ENCODE results near the gene MAN2B1. TPM values are rescaled to one million over a fixed set of nuclear protein-coding genes. Genes with fewer than 3 reads are reported as not detected.

MAN2B1 gene
- total and polyA plus RNA-seq, 2 of the 8 experiments (the other 6 are each of a cell fraction or from before 2014, with no cell fraction given), result 55.3 to 76.3 TPM

DNA sequence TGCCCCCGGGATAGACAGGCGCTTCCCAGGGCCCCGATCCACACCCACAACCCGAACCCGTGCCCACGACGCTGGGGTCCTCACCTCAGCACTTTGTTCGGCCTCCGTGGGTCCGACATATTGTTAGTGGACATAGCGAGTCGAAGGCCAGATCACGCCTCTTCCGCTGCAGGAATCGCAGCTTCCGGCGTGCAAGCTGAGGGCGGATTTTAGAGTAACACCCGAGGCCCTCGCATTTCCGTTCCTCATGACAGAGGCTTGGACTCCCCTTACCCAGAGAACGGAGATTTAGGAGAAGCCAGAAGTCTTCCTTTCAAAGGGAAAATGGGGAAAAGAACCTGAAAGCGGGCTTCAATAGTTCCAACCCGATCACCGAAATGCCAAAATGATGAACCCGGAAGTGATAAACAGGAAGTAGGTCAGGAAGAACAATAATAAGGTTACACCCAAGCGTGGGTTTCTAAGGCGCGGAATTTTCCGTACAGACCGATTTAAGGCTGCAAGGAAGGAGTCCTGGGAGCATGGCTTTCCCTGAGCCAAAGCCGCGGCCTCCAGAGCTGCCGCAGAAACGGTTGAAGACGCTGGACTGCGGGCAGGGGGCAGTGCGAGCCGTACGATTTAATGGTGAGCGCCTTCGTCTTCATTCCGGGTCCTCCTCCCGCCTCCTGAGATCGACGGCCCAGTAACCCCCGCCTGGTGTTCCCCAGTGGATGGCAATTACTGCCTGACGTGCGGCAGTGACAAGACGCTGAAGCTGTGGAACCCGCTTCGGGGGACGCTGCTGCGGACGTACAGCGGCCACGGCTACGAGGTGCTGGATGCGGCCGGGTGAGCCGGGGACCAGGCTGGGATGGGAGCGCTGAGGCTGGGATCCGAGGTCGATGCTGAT is 3.0 kb upstream of the MAN2B1 start:
- Histone ChIP-seq H3K79me2 (ENCODE audit: control insufficient read depth in 1 of 2, insufficient read depth in 2 of 2, low read length in 2 of 2) (peaks cover 0 to 22% of the 10 kb centered on the region in 2 experiments; a peak in 1 of 4 replicates), H3K4me2 (ENCODE audit: insufficient read depth in 1 of 2, low read depth in 2 of 2, low read length in 2 of 2) (peak overlapping the region; percentile 86 to 95), H3K27ac (ENCODE audit: low read depth, low read length) (peak overlapping the region; percentile 99), H3K4me3 (ENCODE audit: extremely low read depth in 1 of 4, insufficient read depth in 2 of 4, low read depth in 3 of 4, low read length in 4 of 4) (peak overlapping the region; percentile 78 to 95 (median 85)), H3K79me1 (ENCODE audit: low read depth, low read length) (peaks cover 4% of the 10 kb centered on the region; the same call in 1 of the 2 replicates), H2BK12ac (ENCODE audit: low read depth, low read length) (no peak overlapping the region), H2AK5ac (ENCODE audit: low read depth, low read length) (no peak overlapping the region), H3K23ac (ENCODE audit: insufficient read length) (no peak overlapping the region), H4K5ac (ENCODE audit: insufficient read length, low read depth, low read length) (peak overlapping the region; percentile 73), H3K27me3 (replicated peaks in 1 of 4; ENCODE audit: control insufficient read depth in 3 of 4, extremely low read depth in 1 of 4, insufficient read depth in 3 of 4, low read length in 3 of 4) (no peaks in the 10 kb centered on the region; a peak in 1 of 7 replicates), H3K14ac (ENCODE audit: insufficient read length) (no peak overlapping the region), H3K4me1 (replicated peaks in 1 of 4; ENCODE audit: control insufficient read depth in 3 of 4, insufficient read depth in 4 of 4, low read length in 3 of 4) (peaks cover 3 to 22% (median 6%) of the 10 kb centered on the region in 4 experiments), H3K56ac (replicated peaks; ENCODE audit: insufficient read length, low read depth, low read length) (no peak overlapping the region), H3K36me3 (ENCODE audit: control insufficient read depth in 2 of 4, insufficient read depth in 4 of 4, low read length in 3 of 4) (peaks cover 7 to 18% (median 14%) of the 10 kb centered on the region in 4 experiments; a peak in 7 of 8 replicates), H4K8ac (ENCODE audit: extremely low read depth, insufficient read depth, low read length) (peak overlapping the region; percentile 98), H4K20me1 (replicated peaks in 1 of 2; ENCODE audit: control insufficient read depth in 1 of 2, insufficient read depth in 2 of 2, low read length in 2 of 2) (peaks cover 3 to 18% of the 10 kb centered on the region in 2 experiments), H3K4ac (replicated peaks; ENCODE audit: insufficient read length, low read depth, low read length) (no peak overlapping the region), H2BK5ac (ENCODE audit: low read depth, low read length) (peak overlapping the region; percentile 62; the same call in 1 of the 2 replicates), H3K23me2 (ENCODE audit: low read depth, low read length) (peaks cover 24% of the 10 kb centered on the region), H2BK15ac (ENCODE audit: low read length) (no peak overlapping the region), H2BK120ac (replicated peaks; ENCODE audit: low read depth, low read length) (no peak overlapping the region), H3K9me3 (ENCODE audit: insufficient read depth in 2 of 2, low read depth in 1 of 2, low read length in 1 of 2) (no peaks in the 10 kb centered on the region), H3K18ac (ENCODE audit: extremely low read depth, low read length) (no peak overlapping the region; the same call in 1 of the 2 replicates), H2BK20ac (ENCODE audit: low read length) (no peak overlapping the region), H2AFZ (ENCODE audit: low read length) (peak overlapping the region; percentile 98), H4K91ac (replicated peaks; ENCODE audit: insufficient read length, low read length) (peak overlapping the region; percentile 15), H3K9ac (replicated peaks in 1 of 4; ENCODE audit: extremely low read depth in 1 of 4, low read depth in 3 of 4, low read length in 3 of 4) (peak overlapping the region; percentile 81 to 94 (median 86))
- 4% methylated on average over 52 of the region's 64 CpGs; no CpG with 5 or more reads in 1 of the 2 experiments for WGBS, 2 experiments (ENCODE audit: extremely low coverage in 1 of 2, insufficient coverage in 1 of 2, insufficient read length in 1 of 2, insufficient replicate concordance in 2 of 2, low coverage in 1 of 2, low lambda C conversion rate in 2 of 2, missing lambda C conversion rate in 1 of 2)
- FAIRE-seq (no peak), DNase-seq (ENCODE audit: low read depth in 1 of 2, low spot score in 2 of 2) (peak in 1 of 2 experiments; percentile 81)
- POLR2A ChIA-PET (ENCODE audit: partially characterized antibody), result interaction anchor here (0.6 to 5.3 kb wide), 16 partner anchors 8 to 185 kb away, joined by 3 to 23 read pairs (median 4); partner anchors contain the start of genes DHPS, GET3, TNPO2 and TRIR
- CTCF ChIA-PET (ENCODE audit: partially characterized antibody), result interaction anchor here (0.8 to 1.4 kb wide), 5 partner anchors 8 to 123 kb away, joined by 3 to 4 read pairs (median 3); no protein-coding TSS in a partner anchor
- no peak for TF ChIP-seq RAD21 (IDR thresholded peaks at IDR 0.05 in 1 of 2, conservative IDR thresholded peaks at IDR 0.05 in 1 of 2; ENCODE audit: low read depth in 2 of 2, low read length in 2 of 2)
- TF ChIP-seq, protein P1, sequence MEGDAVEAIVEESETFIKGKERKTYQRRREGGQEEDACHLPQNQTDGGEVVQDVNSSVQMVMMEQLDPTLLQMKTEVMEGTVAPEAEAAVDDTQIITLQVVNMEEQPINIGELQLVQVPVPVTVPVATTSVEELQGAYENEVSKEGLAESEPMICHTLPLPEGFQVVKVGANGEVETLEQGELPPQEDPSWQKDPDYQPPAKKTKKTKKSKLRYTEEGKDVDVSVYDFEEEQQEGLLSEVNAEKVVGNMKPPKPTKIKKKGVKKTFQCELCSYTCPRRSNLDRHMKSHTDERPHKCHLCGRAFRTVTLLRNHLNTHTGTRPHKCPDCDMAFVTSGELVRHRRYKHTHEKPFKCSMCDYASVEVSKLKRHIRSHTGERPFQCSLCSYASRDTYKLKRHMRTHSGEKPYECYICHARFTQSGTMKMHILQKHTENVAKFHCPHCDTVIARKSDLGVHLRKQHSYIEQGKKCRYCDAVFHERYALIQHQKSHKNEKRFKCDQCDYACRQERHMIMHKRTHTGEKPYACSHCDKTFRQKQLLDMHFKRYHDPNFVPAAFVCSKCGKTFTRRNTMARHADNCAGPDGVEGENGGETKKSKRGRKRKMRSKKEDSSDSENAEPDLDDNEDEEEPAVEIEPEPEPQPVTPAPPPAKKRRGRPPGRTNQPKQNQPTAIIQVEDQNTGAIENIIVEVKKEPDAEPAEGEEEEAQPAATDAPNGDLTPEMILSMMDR (IDR thresholded peaks at IDR 0.05; ENCODE audit: control extremely low read depth in 1 of 3, insufficient read depth in 1 of 3, low read depth in 1 of 3, low read length in 3 of 3), result no peak
- no peak for TF ChIP-seq EZH2 (IDR thresholded peaks at IDR 0.05; ENCODE audit: low read depth, low read length, severe bottlenecking)
- TF ChIP-seq NRF1 (IDR thresholded peaks at IDR 0.05; ENCODE audit: low read depth, low read length), result no peak
- no peak for TF ChIP-seq CBX8 (IDR thresholded peaks at IDR 0.05; ENCODE audit: borderline replicate concordance, low read depth, low read length)
- 0 out of 2 replicates have a peak, but pooled peaks have one; percentile 46 for TF ChIP-seq CHD2 (IDR thresholded peaks at IDR 0.05; ENCODE audit: low read length)
- 0 out of 2 replicates have a peak, but pooled peaks have one; percentile 15 for TF ChIP-seq TEAD4 (IDR thresholded peaks at IDR 0.05; ENCODE audit: low read depth, low read length)
